ENCODE results near the gene WDCP. TPM values are rescaled to one million over a fixed set of nuclear protein-coding genes. Genes with fewer than 3 reads are reported as not detected.

The WDCP gene
- total RNA-seq, 2 donors from 2014 or later, result 2.7 to 3.6 TPM

DNA sequence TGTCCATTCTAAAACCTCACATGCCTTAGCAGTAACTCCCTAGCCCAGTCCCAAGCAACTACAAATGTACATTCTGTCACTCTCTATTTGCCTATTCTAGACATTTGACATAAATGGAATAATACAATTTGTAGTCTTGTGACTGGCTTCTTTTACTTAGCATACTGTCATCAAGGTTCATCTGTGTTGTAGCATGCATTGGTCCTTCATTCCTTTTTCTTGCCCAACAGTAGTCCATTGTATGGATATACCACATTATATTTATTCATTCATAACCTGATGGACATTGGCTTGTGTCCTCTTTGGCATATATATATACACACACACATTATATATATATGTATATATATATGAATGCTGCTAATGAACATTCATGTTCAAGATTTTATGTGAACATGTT is 39.5 kb downstream of the WDCP start:
- TF ChIP-seq, protein P1, sequence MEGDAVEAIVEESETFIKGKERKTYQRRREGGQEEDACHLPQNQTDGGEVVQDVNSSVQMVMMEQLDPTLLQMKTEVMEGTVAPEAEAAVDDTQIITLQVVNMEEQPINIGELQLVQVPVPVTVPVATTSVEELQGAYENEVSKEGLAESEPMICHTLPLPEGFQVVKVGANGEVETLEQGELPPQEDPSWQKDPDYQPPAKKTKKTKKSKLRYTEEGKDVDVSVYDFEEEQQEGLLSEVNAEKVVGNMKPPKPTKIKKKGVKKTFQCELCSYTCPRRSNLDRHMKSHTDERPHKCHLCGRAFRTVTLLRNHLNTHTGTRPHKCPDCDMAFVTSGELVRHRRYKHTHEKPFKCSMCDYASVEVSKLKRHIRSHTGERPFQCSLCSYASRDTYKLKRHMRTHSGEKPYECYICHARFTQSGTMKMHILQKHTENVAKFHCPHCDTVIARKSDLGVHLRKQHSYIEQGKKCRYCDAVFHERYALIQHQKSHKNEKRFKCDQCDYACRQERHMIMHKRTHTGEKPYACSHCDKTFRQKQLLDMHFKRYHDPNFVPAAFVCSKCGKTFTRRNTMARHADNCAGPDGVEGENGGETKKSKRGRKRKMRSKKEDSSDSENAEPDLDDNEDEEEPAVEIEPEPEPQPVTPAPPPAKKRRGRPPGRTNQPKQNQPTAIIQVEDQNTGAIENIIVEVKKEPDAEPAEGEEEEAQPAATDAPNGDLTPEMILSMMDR (IDR thresholded peaks at IDR 0.05), result no peak
- Histone ChIP-seq H3K9me3 (no peaks in the 10 kb centered on the region), H3K27ac (no peak overlapping the region), H3K36me3 (peaks cover 6% of the 10 kb centered on the region), H3K4me3 (no peak overlapping the region), H3K27me3 (peaks cover 5 to 6% of the 10 kb centered on the region in 2 donors), H3K4me1 (peaks cover 0 to 15% of the 10 kb centered on the region in 2 donors)
- DNase-seq (ENCODE audit: low spot score), result no peak

- H3K4me1 ChIP-seq, result no peaks in the 10 kb centered on the region
- no peak overlapping the region for H3K27ac ChIP-seq
- H3K4me3 ChIP-seq, result no peak overlapping the region
- no peak for DNase-seq (ENCODE audit: low spot score)
- no peaks in the 10 kb centered on the region for H3K9me3 ChIP-seq
- TF ChIP-seq, protein P1 (IDR thresholded peaks at IDR 0.05), result no peak
- peaks cover 13% of the 10 kb centered on the region for H3K36me3 ChIP-seq
- no peaks in the 10 kb centered on the region for H3K27me3 ChIP-seq
These were observed 52.6 kb downstream of the WDCP start for GRCh38 chr2:23994567-23994966.

- H3K27me3 ChIP-seq, result no peaks in the 10 kb centered on the region
- no peaks in the 10 kb centered on the region for H3K4me1 ChIP-seq
- H3K4me3 ChIP-seq, result no peak overlapping the region
- no peak overlapping the region for H3K27ac ChIP-seq
- H3K36me3 ChIP-seq, result peaks cover 7% of the 10 kb centered on the region
- DNase-seq (ENCODE audit: low spot score), result no peak
- no peaks in the 10 kb centered on the region for H3K9me3 ChIP-seq
- TF ChIP-seq, protein P1 (IDR thresholded peaks at IDR 0.05), result no peak
These were observed 53.4 kb downstream of the WDCP start for GRCh38 chr2:23993736-23994269.

DNA sequence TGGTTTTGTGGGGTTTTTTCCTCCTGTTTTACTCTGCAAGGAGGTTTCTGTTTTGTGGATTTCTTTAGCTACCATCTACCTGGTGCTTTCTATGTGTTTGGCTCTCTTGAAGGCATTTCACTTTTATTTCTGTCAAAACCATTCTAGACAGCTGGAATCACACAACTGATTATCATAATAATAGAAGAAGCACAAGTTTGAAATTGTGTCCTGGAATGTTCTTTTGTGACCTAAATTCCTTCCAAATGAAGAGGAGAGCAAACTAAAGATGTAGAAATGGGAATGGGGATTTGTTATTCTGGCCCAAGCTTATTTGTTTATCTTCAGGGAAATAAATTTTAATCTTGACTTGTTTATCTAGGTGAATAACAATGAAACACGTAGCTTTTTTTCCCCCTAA is 54.3 kb downstream of the WDCP start:
- TF ChIP-seq, protein P1 (IDR thresholded peaks at IDR 0.05), result no peak
- Histone ChIP-seq H3K9me3 (no peaks in the 10 kb centered on the region), H3K4me3 (no peak overlapping the region), H3K36me3 (no peaks in the 10 kb centered on the region), H3K27ac (no peak overlapping the region), H3K27me3 (no peaks in the 10 kb centered on the region), H3K4me1 (no peaks in the 10 kb centered on the region)
- no peak for DNase-seq (ENCODE audit: low spot score)

DNA sequence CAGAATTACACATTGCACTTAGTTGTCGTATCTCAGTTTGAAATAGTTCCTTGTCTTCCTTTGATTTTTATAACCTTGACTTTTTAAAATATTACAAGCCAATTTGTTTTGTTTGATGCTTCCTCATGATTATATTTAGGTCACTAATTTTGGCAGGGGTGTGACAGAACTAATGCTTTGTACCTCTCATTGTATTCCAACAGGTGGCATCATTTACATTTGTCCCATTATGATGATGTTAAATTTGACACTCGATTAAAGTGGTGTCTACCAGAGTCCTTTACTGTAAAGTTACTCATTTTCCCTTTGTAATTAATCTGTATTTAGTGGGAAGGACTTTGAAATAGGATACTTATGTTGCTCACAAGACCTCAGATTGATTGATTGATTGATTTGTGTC is 58.8 kb downstream of the WDCP start:
- TF ChIP-seq, protein P1 (IDR thresholded peaks at IDR 0.05), result peak in 1 of 2 donors; percentile 35
- no peak overlapping the region for H3K4me3 ChIP-seq
- no peaks in the 10 kb centered on the region for H3K27me3 ChIP-seq
- DNase-seq (ENCODE audit: low spot score), result no peak
- no peaks in the 10 kb centered on the region for H3K4me1 ChIP-seq
- H3K27ac ChIP-seq, result no peak overlapping the region
- H3K9me3 ChIP-seq, result no peaks in the 10 kb centered on the region
- H3K36me3 ChIP-seq, result peaks cover 28% of the 10 kb centered on the region

Other genes with a start within 250 kb of the WDCP start
- 1 to 10 TPM; 6.0 to 6.7 TPM for gene ATAD2B, start 120.3 kb downstream of the WDCP start, total RNA-seq
- gene UBXN2A, start 106.9 kb downstream of the WDCP start, total RNA-seq, result 10 to 100 TPM; 14.3 to 18.7 TPM
- under 1 TPM in 1 of 2 donors, not detected in 1; 0.30 TPM for gene MFSD2B, start 37.3 kb downstream of the WDCP start, total RNA-seq
- 1 to 10 TPM; 5.0 to 8.5 TPM for gene FKBP1B, start 2.4 kb upstream of the WDCP start, total RNA-seq
- 10 to 100 TPM; 71.2 to 74.8 TPM for gene SF3B6, start 28.9 kb upstream of the WDCP start, total RNA-seq
- gene TP53I3, start 37.4 kb upstream of the WDCP start, total RNA-seq, result 1 to 10 TPM; 8.0 to 8.7 TPM
- under 1 TPM in 1 of 2 donors, not detected in 1; 0.39 TPM for gene PFN4, start 75.9 kb upstream of the WDCP start, total RNA-seq
- gene FAM228B, start 76.1 kb upstream of the WDCP start, total RNA-seq, result 10 to 100 TPM; 15.6 to 31.1 TPM
- gene FAM228A, start 127.7 kb upstream of the WDCP start, total RNA-seq, result 1 to 10 TPM in 1 of 2 donors, under 1 TPM in 1; 0.51 to 1.8 TPM

Measured in right atrium auricular region (tissue), 2 donors.